Measurements from ENCODE around the gene KCNH8.

Gene KCNH8

GRCh38 chr3:19526071-19526470, 377.8 kb downstream of the KCNH8 start:
- no peak overlapping the region for H3K27ac ChIP-seq (ENCODE audit: low read depth, low read length, severe bottlenecking)
- no CpG with 5 or more reads among the region's 3 CpGs for WGBS, 2 experiments (ENCODE audit: insufficient coverage in 2 of 2)

GRCh38 chr3:19527746-19528145, 379.4 kb downstream of the KCNH8 start:
- no peak overlapping the region for H3K4me3 ChIP-seq (ENCODE audit: extremely low read depth, insufficient read depth, low read length, poor library complexity, severe bottlenecking)
- H3K27ac ChIP-seq (ENCODE audit: low read depth, low read length, severe bottlenecking): no peak overlapping the region
- H3K36me3 ChIP-seq (ENCODE audit: control insufficient read depth, insufficient read depth, low read length): no peaks in the 10 kb centered on the region
- no peaks in the 10 kb centered on the region for H3K9me3 ChIP-seq (ENCODE audit: control insufficient read depth, low read length)
- H3K4me1 ChIP-seq (ENCODE audit: control insufficient read depth, insufficient read depth, low read length, poor library complexity, severe bottlenecking): no peaks in the 10 kb centered on the region
- WGBS, 2 experiments (ENCODE audit: insufficient coverage in 2 of 2): 78 to 80% methylated on average over 1 of the region's 1 CpG

More at GRCh38 chr3:19526071-19526470, 377.8 kb downstream of the KCNH8 start:
- Histone ChIP-seq H3K36me3 (ENCODE audit: control insufficient read depth, insufficient read depth, low read length) (no peaks in the 10 kb centered on the region), H3K4me1 (ENCODE audit: control insufficient read depth, insufficient read depth, low read length, poor library complexity, severe bottlenecking) (no peaks in the 10 kb centered on the region), H3K4me3 (ENCODE audit: extremely low read depth, insufficient read depth, low read length, poor library complexity, severe bottlenecking) (no peak overlapping the region), H3K9me3 (ENCODE audit: control insufficient read depth, low read length) (no peaks in the 10 kb centered on the region)

GRCh38 chr3:19531426-19531825, 383.1 kb downstream of the KCNH8 start:
- no peak overlapping the region for H3K4me3 ChIP-seq (ENCODE audit: extremely low read depth, insufficient read depth, low read length, poor library complexity, severe bottlenecking)
- no peak overlapping the region for H3K27ac ChIP-seq (ENCODE audit: low read depth, low read length, severe bottlenecking)
- H3K9me3 ChIP-seq (ENCODE audit: control insufficient read depth, low read length): no peaks in the 10 kb centered on the region
- H3K4me1 ChIP-seq (ENCODE audit: control insufficient read depth, insufficient read depth, low read length, poor library complexity, severe bottlenecking): no peaks in the 10 kb centered on the region
- no peaks in the 10 kb centered on the region for H3K36me3 ChIP-seq (ENCODE audit: control insufficient read depth, insufficient read depth, low read length)
- 86 to 100% methylated on average over 1 of the region's 1 CpG for WGBS, 2 experiments (ENCODE audit: insufficient coverage in 2 of 2)

DNA sequence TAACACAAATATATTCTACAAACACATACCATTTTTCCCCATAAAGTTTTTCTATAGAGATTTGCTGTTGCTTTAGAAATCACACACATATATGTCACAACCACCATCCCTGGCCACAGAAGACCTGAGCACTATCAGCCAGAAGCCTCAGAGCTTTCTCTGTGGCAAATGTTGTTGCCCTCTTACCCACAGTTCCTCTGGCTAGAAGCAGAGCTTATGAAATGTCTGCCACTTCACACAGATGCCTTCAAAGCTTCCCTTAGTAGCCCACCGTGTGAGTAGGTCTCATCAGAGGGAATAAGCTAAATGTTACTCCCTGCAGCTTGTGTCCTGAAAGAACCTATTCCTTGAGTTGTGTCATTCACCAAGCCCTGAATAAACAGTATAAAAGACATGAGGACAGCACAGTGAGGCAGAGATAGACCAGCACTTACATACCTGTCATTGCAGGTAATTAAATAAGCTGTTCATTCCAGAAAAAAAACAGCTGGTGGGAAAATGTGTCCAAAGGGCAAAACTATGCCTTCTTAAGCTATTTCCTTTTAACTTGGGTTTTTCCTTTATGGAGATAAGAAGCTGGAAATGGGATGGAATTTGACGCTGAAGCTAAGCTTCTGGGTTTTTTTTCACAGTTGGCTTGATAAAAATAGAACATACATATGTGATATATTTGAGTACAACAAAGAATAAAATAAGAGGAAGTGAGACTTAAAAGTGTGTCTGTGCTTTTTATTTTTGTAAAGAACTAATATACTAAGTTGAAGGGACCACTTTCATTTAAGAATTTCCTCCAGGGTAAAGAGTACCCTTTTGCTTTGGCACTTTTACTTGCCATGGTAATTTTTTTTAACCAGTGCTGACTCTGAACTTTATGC, 391.4 kb downstream of the KCNH8 start:
- no peaks in the 10 kb centered on the region for H3K9me3 ChIP-seq (ENCODE audit: control insufficient read depth, low read length)
- H3K4me1 ChIP-seq (ENCODE audit: control insufficient read depth, insufficient read depth, low read length, poor library complexity, severe bottlenecking): no peaks in the 10 kb centered on the region
- H3K36me3 ChIP-seq (ENCODE audit: control insufficient read depth, insufficient read depth, low read length): no peaks in the 10 kb centered on the region
- no peak overlapping the region for H3K4me3 ChIP-seq (ENCODE audit: extremely low read depth, insufficient read depth, low read length, poor library complexity, severe bottlenecking)
- H3K27ac ChIP-seq (ENCODE audit: low read depth, low read length, severe bottlenecking): no peak overlapping the region
- 100% methylated on average over 1 of the region's 2 CpGs; no CpG with 5 or more reads in 1 of the 2 experiments for WGBS, 2 experiments (ENCODE audit: insufficient coverage in 2 of 2)

- WGBS, 2 experiments (ENCODE audit: insufficient coverage in 2 of 2): 78 to 89% methylated on average over 2 to 3 of the region's 3 CpGs
- Histone ChIP-seq H3K36me3 (ENCODE audit: control insufficient read depth, insufficient read depth, low read length) (no peaks in the 10 kb centered on the region), H3K4me1 (ENCODE audit: control insufficient read depth, insufficient read depth, low read length, poor library complexity, severe bottlenecking) (no peaks in the 10 kb centered on the region), H3K27ac (ENCODE audit: low read depth, low read length, severe bottlenecking) (no peak overlapping the region), H3K9me3 (ENCODE audit: control insufficient read depth, low read length) (no peaks in the 10 kb centered on the region), H3K4me3 (ENCODE audit: extremely low read depth, insufficient read depth, low read length, poor library complexity, severe bottlenecking) (no peak overlapping the region)
Observed at GRCh38 chr3:19540464-19540863, 392.2 kb downstream of the KCNH8 start.

- Histone ChIP-seq H3K4me1 (ENCODE audit: control insufficient read depth, insufficient read depth, low read length, poor library complexity, severe bottlenecking) (no peaks in the 10 kb centered on the region), H3K9me3 (ENCODE audit: control insufficient read depth, low read length) (no peaks in the 10 kb centered on the region), H3K27ac (ENCODE audit: low read depth, low read length, severe bottlenecking) (no peak overlapping the region), H3K36me3 (ENCODE audit: control insufficient read depth, insufficient read depth, low read length) (no peaks in the 10 kb centered on the region), H3K4me3 (ENCODE audit: extremely low read depth, insufficient read depth, low read length, poor library complexity, severe bottlenecking) (no peak overlapping the region)
- no CpG with 5 or more reads among the region's 2 CpGs for WGBS, 2 experiments (ENCODE audit: insufficient coverage in 2 of 2)
Observed at GRCh38 chr3:19541284-19541683, 393.0 kb downstream of the KCNH8 start.

DNA sequence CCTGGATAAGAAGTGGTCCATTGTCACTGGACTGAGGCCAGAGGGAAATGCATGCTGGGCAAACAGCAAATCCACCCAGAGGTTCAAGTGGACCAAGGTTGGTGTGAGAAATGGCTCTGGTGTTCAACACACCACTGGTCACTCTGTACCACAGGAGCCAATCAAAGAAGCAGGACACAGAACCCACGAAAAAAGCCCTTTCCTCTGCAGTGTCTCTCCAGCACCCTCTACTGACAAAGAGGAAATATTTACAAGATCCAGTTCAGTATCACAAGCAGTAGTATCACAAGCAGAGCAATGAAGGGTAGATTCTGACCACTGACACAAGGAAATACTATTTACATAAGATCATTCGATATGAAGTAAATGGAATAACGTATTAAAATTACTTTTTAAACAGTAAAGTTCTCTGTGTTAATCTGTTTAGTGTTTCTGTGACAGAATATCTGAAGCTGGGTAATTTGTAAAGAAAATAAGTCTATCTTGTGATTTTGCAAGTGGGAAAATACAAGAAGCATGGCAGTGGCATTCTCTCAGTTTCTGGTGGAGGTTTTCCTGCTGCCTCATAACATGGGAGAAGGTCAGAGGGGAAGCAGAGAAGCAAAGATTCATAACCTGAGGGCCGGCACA, 395.0 kb downstream of the KCNH8 start:
- H3K9me3 ChIP-seq (ENCODE audit: control insufficient read depth, low read length): no peaks in the 10 kb centered on the region
- 82 to 100% methylated on average over 1 of the region's 4 CpGs for WGBS, 2 experiments (ENCODE audit: insufficient coverage in 2 of 2)
- H3K36me3 ChIP-seq (ENCODE audit: control insufficient read depth, insufficient read depth, low read length): no peaks in the 10 kb centered on the region
- H3K27ac ChIP-seq (ENCODE audit: low read depth, low read length, severe bottlenecking): no peak overlapping the region
- no peaks in the 10 kb centered on the region for H3K4me1 ChIP-seq (ENCODE audit: control insufficient read depth, insufficient read depth, low read length, poor library complexity, severe bottlenecking)
- no peak overlapping the region for H3K4me3 ChIP-seq (ENCODE audit: extremely low read depth, insufficient read depth, low read length, poor library complexity, severe bottlenecking)

DNA sequence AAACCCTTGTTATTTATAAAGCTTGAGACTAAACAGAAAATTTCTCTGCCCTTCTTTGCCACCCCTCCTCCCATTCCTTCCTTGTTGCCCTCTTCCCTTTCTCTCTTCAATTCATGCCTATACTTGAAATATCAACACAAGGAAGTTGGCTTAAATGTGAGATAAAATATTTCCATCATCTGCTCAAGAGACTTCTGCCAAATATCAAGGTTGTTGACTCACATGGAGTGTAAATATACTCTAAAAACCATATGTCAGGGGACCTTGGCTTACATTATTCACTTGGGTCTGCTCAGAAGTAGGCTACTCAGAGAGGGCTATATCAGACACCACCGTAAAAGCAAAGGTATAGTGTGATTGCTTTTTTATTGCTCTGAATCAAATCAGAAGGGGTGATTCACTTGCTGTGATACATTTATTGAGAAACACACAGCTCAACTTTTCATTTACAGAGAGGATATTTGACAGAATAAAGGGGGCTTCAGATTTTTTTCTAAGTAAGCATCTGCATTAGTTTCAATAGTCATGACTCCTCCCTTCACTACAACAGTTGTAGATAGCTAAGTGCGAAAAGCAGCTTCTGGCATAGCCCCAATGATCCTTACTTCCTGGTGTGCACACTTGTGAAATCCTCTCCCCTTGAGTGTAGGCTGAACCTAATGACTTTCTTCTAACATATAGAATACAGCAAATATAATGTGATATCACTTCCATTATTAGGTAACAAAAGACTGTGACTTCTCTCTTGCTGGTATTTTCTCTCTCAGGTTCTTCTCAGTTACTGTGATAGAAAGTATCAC, 399.6 kb downstream of the KCNH8 start:
- Histone ChIP-seq H3K9me3 (ENCODE audit: control insufficient read depth, low read length) (no peaks in the 10 kb centered on the region), H3K4me3 (ENCODE audit: extremely low read depth, insufficient read depth, low read length, poor library complexity, severe bottlenecking) (no peak overlapping the region), H3K4me1 (ENCODE audit: control insufficient read depth, insufficient read depth, low read length, poor library complexity, severe bottlenecking) (no peaks in the 10 kb centered on the region), H3K36me3 (ENCODE audit: control insufficient read depth, insufficient read depth, low read length) (no peaks in the 10 kb centered on the region), H3K27ac (ENCODE audit: low read depth, low read length, severe bottlenecking) (no peak overlapping the region)
- 93% methylated on average over 2 of the region's 2 CpGs; no CpG with 5 or more reads in 1 of the 2 experiments for WGBS, 2 experiments (ENCODE audit: insufficient coverage in 2 of 2)

- 87 to 91% methylated on average over 3 of the region's 4 CpGs for WGBS, 2 experiments (ENCODE audit: insufficient coverage in 2 of 2)
- H3K4me1 ChIP-seq (ENCODE audit: control insufficient read depth, insufficient read depth, low read length, poor library complexity, severe bottlenecking): no peaks in the 10 kb centered on the region
- no peak overlapping the region for H3K27ac ChIP-seq (ENCODE audit: low read depth, low read length, severe bottlenecking)
- peaks cover 4% of the 10 kb centered on the region for H3K9me3 ChIP-seq (ENCODE audit: control insufficient read depth, low read length)
- no peaks in the 10 kb centered on the region for H3K36me3 ChIP-seq (ENCODE audit: control insufficient read depth, insufficient read depth, low read length)
- H3K4me3 ChIP-seq (ENCODE audit: extremely low read depth, insufficient read depth, low read length, poor library complexity, severe bottlenecking): no peak overlapping the region
Observed at GRCh38 chr3:19559724-19560442, 411.6 kb downstream of the KCNH8 start.

DNA sequence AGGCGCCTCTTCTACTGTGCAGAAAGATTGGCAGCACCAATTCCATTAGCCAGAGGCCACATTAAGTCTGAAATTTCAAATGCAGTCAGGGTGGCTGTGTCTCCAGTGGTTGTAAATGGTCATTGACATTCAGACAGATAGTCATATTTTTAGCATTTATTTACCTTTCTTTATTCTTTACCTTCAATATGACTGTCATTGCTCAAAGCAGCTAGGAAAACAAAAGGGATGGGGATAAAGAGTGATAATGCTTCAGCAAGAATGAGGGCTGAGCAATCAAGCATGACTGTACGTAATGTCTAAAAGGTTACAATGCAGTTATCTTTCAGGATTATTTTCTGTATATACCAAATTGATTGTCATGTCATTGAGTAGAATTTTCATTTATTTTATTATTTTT, 425.3 kb downstream of the KCNH8 start:
- Histone ChIP-seq H3K9me3 (ENCODE audit: control insufficient read depth, low read length) (no peaks in the 10 kb centered on the region), H3K4me1 (ENCODE audit: control insufficient read depth, insufficient read depth, low read length, poor library complexity, severe bottlenecking) (no peaks in the 10 kb centered on the region), H3K27ac (ENCODE audit: low read depth, low read length, severe bottlenecking) (no peak overlapping the region), H3K36me3 (ENCODE audit: control insufficient read depth, insufficient read depth, low read length) (no peaks in the 10 kb centered on the region), H3K4me3 (ENCODE audit: extremely low read depth, insufficient read depth, low read length, poor library complexity, severe bottlenecking) (no peak overlapping the region)
- 100% methylated on average over 1 of the region's 2 CpGs; no CpG with 5 or more reads in 1 of the 2 experiments for WGBS, 2 experiments (ENCODE audit: insufficient coverage in 2 of 2)

Measured in mesodermal cell (in vitro differentiated cells).